Gastroesophageal sphincter (tissue), 4 donors: ENCODE results near the gene MCM5. TPM values are rescaled to one million over a fixed set of nuclear protein-coding genes. Genes with fewer than 3 reads are reported as not detected.
"Not testable (repeated sequence)": the region's sequence is repeated elsewhere in the genome, so short reads cannot be mapped to it uniquely, and the experiment has no call there.

Experiments
- ATAC-seq: fragments of 150-250 bp; one replicate; pipeline ENCODE4 v1.9.1; 2016; ENCODE audit warnings: mild to moderate bottlenecking, moderate library complexity
- H3K27ac ChIP-seq, 4 donors: fragments of 200-600 bp; sonication (generic) in 3 of 4; 1 replicate in 3 of 4; 2 replicates in 1 of 4; pipeline ENCODE4 v1.5.1; 2016 to 2019
- H3K27me3 ChIP-seq: fragments of 200-600 bp; sonication (generic); one replicate; pipeline ENCODE4 v1.5.1; 2019
- H3K36me3 ChIP-seq, 2 donors: fragments of 200-600 bp; sonication (generic); one replicate each; pipeline ENCODE4 v1.5.1; 2019; ENCODE audit warnings: control low read depth in 1 of 2
- H3K4me1 ChIP-seq, 3 donors: fragments of 200-600 bp; sonication (generic); 1 replicate in 2 of 3; 2 replicates in 1 of 3; pipeline ENCODE4 v1.5.1; 2016 to 2019; ENCODE audit warnings: control low read depth in 2 of 3
- H3K4me3 ChIP-seq, 2 donors: fragments of 200-600 bp; sonication (generic); one replicate each; pipeline ENCODE4 v1.5.1; 2019; ENCODE audit warnings: mild to moderate bottlenecking in 1 of 2, moderate library complexity in 1 of 2
- H3K9me3 ChIP-seq, 3 donors: fragments of 200-600 bp; sonication (generic); one replicate each; pipeline ENCODE4 v1.5.1; 2017 to 2019; ENCODE audit warnings: control low read depth in 2 of 3
- EP300 ChIP-seq: sonication (generic); formaldehyde crosslinking; IDR thresholded peaks from one replicate; pipeline ENCODE4 v1.6.1; 2017; ENCODE audit warnings: antibody characterized with exemption, mild to moderate bottlenecking
- POLR2A ChIP-seq, 2 donors: fragments of 450-650 bp; IDR thresholded peaks; one replicate each; pipeline ENCODE4 v1.6.1; 2017; ENCODE audit warnings: antibody characterized with exemption in 2 of 2, mild to moderate bottlenecking in 2 of 2, moderate library complexity in 1 of 2
- POLR2AphosphoS5 ChIP-seq: sonication (generic); formaldehyde crosslinking; IDR thresholded peaks from one replicate; pipeline ENCODE4 v1.6.1; 2017; ENCODE audit warnings: antibody characterized with exemption
- WGBS, 2 donors: methylation state at CpG; one replicate each; pipeline ENCODE4 v1.1.5; 2018; ENCODE audit warnings: low coverage in 1 of 2; 5-methylcytosine and 5-hydroxymethylcytosine counted together
- total RNA-seq, 4 donors: library from RNA; depleted of rRNA; stranded (reverse); fragments of >200 nt; gene quantifications; one replicate each; pipeline ENCODE4 v1.1.0, GENCODE V29; 2016
- TF ChIP-seq, protein P1 (sequence below), 4 experiments: fragments of 200-600 bp in 2 of 4; fragments of 450-650 bp in 2 of 4; sonication (generic) in 1 of 4; IDR thresholded peaks; one replicate each; pipeline ENCODE4 v1.5.1; 2017 to 2019; ENCODE audit warnings: antibody characterized with exemption in 4 of 4, mild to moderate bottlenecking in 2 of 4, moderate library complexity in 2 of 4

The MCM5 gene
- total RNA-seq, 4 donors from 2014 or later: 14.5 to 19.2 (median 15.3) TPM

DNA sequence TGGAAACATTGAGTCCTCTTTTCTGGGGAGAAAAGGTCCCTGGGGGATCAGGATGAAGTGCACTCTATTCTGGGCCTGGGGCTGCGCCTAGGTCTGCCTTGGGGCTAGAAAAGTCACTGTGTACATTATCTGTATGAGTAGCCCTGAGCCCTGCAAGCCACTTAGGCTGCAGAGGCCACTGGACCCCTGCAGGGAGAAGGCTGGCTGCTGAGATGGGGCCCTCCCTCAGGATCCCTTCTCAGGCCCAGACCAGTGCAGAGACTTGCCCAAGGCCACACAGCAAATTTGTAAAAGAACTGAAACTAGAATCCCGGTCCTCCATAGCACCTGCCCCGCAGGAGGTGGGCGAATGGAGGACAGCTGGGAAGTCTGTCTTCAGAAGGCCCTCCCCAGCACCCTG lies 45.9 kb upstream of the MCM5 start:
- Histone ChIP-seq H3K4me3 (no peak overlapping the region), H3K4me1 (peaks cover 0 to 44% (median 4%) of the 10 kb centered on the region in 3 donors), H3K9me3 (no peaks in the 10 kb centered on the region), H3K36me3 (no peaks in the 10 kb centered on the region), H3K27me3 (peaks cover 12% of the 10 kb centered on the region), H3K27ac (no peak overlapping the region)
- no peak for ATAC-seq
- 75% methylated on average over 1 of the region's 4 CpGs for WGBS, 2 donors
- TF ChIP-seq POLR2A (IDR thresholded peaks at IDR 0.05): no peak

DNA sequence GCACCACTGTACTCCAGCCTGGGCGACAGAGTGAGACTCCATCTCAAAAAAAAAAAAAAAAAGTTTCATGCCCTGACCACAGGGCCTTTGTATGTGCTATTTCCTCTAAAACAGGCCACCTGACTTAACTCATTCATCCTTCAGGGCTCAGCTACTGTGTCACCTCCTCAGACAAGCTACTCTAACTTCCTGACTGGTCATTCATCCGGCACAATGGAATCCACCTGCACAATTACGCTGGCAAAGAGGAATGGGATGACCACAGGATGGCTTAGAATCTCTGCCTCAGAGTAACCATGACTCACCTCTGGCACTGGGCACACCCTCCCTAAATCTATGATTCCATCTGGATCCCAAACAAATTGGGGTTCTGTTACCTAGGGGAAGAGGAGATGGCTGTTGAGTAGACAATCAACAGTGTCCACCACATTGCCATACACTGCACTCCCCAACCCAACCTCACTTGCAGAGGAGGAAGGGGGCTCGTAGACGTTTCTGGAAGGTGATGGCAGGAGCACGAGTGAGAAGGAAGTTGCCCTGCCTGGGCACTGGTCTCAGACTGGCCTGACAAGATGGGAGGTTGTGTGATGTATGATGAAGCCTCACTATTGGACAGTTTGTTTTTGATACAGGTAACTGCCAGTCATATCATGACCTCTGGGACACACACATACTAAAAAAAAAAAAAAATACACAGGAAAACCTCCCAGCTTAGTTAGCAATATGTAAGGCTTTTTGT lies 41.9 kb upstream of the MCM5 start:
- Histone ChIP-seq H3K4me3 (no peak overlapping the region), H3K36me3 (no peaks in the 10 kb centered on the region), H3K4me1 (peaks cover 0 to 7% (median 0%) of the 10 kb centered on the region in 3 donors), H3K27me3 (peaks cover 52% of the 10 kb centered on the region), H3K9me3 (no peaks in the 10 kb centered on the region), H3K27ac (no peak overlapping the region)
- WGBS, 2 donors: 33 to 75% methylated on average over 1 to 6 of the region's 6 CpGs
- ATAC-seq: no peak
- TF ChIP-seq, protein P1, sequence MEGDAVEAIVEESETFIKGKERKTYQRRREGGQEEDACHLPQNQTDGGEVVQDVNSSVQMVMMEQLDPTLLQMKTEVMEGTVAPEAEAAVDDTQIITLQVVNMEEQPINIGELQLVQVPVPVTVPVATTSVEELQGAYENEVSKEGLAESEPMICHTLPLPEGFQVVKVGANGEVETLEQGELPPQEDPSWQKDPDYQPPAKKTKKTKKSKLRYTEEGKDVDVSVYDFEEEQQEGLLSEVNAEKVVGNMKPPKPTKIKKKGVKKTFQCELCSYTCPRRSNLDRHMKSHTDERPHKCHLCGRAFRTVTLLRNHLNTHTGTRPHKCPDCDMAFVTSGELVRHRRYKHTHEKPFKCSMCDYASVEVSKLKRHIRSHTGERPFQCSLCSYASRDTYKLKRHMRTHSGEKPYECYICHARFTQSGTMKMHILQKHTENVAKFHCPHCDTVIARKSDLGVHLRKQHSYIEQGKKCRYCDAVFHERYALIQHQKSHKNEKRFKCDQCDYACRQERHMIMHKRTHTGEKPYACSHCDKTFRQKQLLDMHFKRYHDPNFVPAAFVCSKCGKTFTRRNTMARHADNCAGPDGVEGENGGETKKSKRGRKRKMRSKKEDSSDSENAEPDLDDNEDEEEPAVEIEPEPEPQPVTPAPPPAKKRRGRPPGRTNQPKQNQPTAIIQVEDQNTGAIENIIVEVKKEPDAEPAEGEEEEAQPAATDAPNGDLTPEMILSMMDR (IDR thresholded peaks at IDR 0.05): no peak
- TF ChIP-seq POLR2A (IDR thresholded peaks at IDR 0.05) (no peak), EP300 (no peak), POLR2AphosphoS5 (no peak)

DNA sequence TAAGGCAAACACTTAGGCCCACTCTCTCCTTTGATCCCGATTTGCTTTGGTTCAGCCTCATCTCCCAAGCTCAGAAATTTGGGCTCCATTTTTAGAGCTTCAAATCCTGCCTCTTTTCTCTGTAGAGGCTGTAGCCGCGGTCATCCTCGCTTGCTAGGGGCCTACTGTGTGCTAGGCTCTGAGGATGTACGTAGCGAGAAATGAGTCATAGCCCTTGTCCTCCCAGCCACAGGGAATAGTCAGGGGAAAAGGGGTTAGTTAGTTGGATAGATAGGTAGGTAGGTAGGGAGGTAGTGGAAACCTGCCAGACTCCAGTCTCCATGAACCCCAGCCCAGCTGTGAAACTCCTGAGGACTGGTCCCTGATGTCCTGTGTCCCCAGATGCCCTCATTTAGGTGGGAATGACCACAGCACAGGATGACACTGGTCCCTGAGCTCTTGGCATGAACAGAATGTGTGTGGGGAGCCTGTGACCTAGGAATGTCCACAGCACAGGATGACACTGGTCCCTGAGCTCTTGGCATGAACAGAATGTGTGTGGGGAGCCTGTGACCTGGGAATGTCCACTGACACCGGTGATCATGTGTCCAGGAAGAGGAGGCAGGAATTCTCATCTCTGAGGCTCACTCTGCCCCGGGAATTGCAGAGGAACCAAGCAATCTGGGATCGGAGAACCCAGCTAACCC lies 40.4 kb upstream of the MCM5 start:
- TF ChIP-seq POLR2AphosphoS5 (no peak), POLR2A (IDR thresholded peaks at IDR 0.05) (no peak), EP300 (no peak)
- TF ChIP-seq, protein P1 (IDR thresholded peaks at IDR 0.05): no peak
- no peak for ATAC-seq
- WGBS, 2 donors: 53 to 83% methylated on average over 4 to 6 of the region's 9 CpGs

GRCh38 chr22:35361001-35361558 lies 38.9 kb upstream of the MCM5 start:
- H3K27ac ChIP-seq: no peak overlapping the region
- no peak for ATAC-seq
- TF ChIP-seq POLR2AphosphoS5 (no peak), POLR2A (IDR thresholded peaks at IDR 0.05) (no peak), EP300 (no peak)
- TF ChIP-seq, protein P1 (IDR thresholded peaks at IDR 0.05): no peak
- no peaks in the 10 kb centered on the region for H3K9me3 ChIP-seq
- 58% methylated on average over 3 of the region's 6 CpGs; no CpG with 5 or more reads in 1 of the 2 donors for WGBS, 2 donors
- no peak overlapping the region for H3K4me3 ChIP-seq
- peaks cover 0 to under 1% (median 0%) of the 10 kb centered on the region in 3 donors for H3K4me1 ChIP-seq
- H3K36me3 ChIP-seq: no peaks in the 10 kb centered on the region
- peaks cover 82% of the 10 kb centered on the region for H3K27me3 ChIP-seq

More for the DNA sequence above, 40.4 kb upstream of the MCM5 start:
- no peaks in the 10 kb centered on the region for H3K9me3 ChIP-seq
- no peak overlapping the region for H3K4me3 ChIP-seq
- no peak overlapping the region for H3K27ac ChIP-seq
- no peaks in the 10 kb centered on the region for H3K36me3 ChIP-seq
- peaks cover 0 to 7% (median 0%) of the 10 kb centered on the region in 3 donors for H3K4me1 ChIP-seq
- peaks cover 67% of the 10 kb centered on the region for H3K27me3 ChIP-seq

DNA sequence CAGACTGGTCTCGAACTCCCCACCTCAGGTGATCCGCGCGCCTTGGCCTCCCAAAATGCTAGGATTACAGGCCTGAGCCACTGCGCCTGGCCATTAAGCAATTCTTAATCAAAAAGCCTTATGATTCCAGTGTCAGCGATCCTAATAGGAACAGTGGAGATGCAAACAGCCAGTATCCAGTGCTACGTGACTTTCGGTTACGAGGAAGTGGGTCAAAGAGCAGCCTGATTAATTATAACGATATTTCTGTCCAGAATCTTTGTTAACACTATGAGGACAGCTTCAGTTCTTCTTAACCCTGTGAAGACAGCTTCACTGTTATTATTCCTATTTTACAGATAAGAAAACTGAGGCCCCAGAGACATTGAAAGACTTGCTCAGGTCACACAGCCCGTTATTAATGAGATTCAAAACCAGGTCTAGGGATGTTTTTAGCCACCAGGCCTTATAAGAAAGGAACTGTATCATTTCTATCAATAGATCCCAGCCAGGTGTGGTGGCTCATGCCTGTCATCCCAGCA lies 36.3 kb upstream of the MCM5 start:
- no peak overlapping the region for H3K27ac ChIP-seq
- TF ChIP-seq POLR2AphosphoS5 (no peak), EP300 (no peak), POLR2A (IDR thresholded peaks at IDR 0.05) (no peak)
- TF ChIP-seq, protein P1 (IDR thresholded peaks at IDR 0.05): no peak
- H3K4me1 ChIP-seq: no peaks in the 10 kb centered on the region

DNA sequence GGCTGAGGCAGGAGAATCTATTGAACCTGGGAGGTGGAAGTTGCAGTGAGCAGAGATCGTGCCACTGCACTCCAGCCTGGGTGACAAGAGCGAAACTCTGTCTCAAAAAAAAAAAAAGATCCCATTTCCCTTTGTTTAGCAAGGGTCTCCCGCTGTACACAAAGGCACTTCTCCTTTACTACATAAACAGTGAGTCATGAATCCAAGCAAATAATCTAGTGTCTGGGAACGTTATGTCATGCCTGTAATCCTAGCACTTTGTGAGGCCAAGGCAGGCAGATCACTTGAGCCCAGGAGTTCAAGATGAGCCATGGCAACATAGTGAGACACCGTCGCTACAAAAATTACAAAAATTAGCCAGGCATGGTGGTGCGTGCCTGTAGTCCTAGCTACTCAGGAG lies 35.7 kb upstream of the MCM5 start:
- peak; percentile 65 for ATAC-seq
- H3K36me3 ChIP-seq: not testable (repeated sequence)

More for the DNA sequence above, 36.3 kb upstream of the MCM5 start:
- Histone ChIP-seq H3K4me3 (no peak overlapping the region), H3K36me3 (no peaks in the 10 kb centered on the region), H3K9me3 (no peaks in the 10 kb centered on the region), H3K27me3 (peaks cover 81% of the 10 kb centered on the region)
- WGBS, 2 donors: 79 to 80% methylated on average over 5 to 6 of the region's 11 CpGs
- ATAC-seq: no peak

More for the DNA sequence above, 35.7 kb upstream of the MCM5 start:
- H3K4me1 ChIP-seq, H3K9me3 ChIP-seq, H3K4me3 ChIP-seq, H3K27ac ChIP-seq: not testable (repeated sequence)
- H3K27me3 ChIP-seq: peaks cover 80% of the 10 kb centered on the region
- 31 to 68% methylated on average over 2 to 7 of the region's 7 CpGs for WGBS, 2 donors
